HG03066 (cell line): ENCODE measurements around the gene RGSL1.
"Not testable (repeated sequence)": the region's sequence is repeated elsewhere in the genome, so short reads cannot be mapped to it uniquely, and the experiment has no call there.

Source experiments
- ATAC-seq: cut with Tn5 transposase; IDR thresholded peaks from one replicate; pipeline ENCODE4 v1.9.1; 2021; ENCODE audit warnings: low read depth; ENCODE audit not compliant: unreplicated experiment

RGSL1 gene

DNA sequence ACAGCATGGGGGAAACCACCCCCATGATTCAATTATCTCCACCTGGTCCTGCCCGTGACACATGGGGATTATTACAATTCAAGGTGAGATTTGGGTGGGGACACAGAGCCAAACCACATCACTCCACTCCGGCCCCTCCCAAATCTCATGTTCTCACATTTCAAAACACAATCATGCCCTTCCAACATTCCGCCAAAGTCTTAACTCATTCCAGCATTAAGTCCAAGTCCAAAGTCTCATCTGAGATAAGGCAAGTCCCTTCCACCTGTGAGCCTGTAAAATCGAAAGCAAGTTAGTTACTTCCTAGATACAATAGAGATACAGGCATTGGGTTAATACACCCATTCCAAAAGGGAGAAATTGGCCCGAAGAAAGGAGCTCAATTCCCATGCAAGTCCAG, 78.3 kb downstream of the RGSL1 start:
- ATAC-seq = not testable (repeated sequence)

DNA sequence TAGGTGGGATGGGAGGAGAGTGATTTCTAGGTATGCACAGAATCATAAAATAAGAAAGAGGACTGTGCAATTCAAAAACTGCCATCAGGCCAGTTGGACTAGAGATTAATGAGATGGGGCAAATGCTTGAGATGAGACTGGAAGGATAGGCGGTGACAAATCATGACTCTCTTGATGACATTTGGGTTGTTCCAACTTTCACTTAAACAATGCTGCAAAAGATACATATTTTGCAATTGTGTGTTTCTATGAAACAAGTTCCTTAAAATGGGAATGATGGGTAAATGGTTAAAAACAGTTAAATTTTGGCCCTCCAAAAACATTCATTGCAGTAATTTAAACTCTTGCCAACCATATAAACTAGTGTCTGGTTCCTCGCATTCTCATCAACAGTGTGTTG, 84.0 kb downstream of the RGSL1 start:
- no peak for ATAC-seq

- ATAC-seq = no peak
These were observed 99.4 kb downstream of the RGSL1 start for GRCh38 chr1:182549346-182549745.

GRCh38 chr1:182549811-182550210, 99.9 kb downstream of the RGSL1 start:
- no peak for ATAC-seq

DNA sequence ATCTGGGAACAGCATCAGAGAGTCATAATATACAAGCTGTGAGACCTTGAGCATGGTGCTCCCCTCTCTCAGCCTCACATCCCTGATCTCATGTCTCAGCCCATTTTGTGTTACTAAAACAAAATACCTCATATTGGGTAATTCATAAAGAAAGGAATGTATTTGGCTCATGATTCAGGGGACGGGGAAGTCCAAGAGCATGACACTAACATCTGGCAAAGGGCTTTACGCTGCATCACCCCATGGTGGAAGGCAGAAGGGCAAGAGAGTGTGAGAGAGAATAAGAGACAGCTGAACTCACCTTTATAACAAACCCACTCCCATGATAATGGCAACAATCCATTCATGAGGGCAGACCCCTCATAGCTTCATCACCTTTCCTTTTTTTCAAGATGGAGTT, 102.6 kb downstream of the RGSL1 start:
- ATAC-seq = no peak

DNA sequence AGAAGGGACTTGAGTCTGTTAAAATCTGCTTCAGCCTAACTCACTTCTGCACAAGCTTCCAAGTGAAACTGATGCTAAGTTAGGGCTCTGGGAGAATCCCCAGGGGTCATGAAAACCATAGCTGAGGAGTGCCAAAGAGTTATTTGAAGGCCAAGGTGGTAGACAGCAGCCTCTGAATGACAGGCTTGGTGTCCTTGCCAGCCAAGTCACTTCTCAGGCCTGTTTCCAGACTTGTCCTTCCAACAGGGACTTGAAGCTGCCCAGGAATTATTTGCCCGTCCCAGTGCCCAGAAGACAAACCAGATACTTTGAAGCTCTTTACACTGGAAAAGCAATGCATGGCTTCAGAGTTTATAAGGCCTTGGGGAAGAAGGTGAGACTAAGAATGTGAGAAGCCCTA, 105.5 kb downstream of the RGSL1 start:
- ATAC-seq = no peak

GRCh38 chr1:182556279-182556678, 106.3 kb downstream of the RGSL1 start:
- no peak for ATAC-seq

GRCh38 chr1:182560392-182560984, 110.5 kb downstream of the RGSL1 start:
- ATAC-seq = no peak

GRCh38 chr1:182561456-182561855, 111.5 kb downstream of the RGSL1 start:
- ATAC-seq = no peak

- no peak for ATAC-seq
These were observed 113.1 kb downstream of the RGSL1 start for GRCh38 chr1:182563095-182563494.

DNA sequence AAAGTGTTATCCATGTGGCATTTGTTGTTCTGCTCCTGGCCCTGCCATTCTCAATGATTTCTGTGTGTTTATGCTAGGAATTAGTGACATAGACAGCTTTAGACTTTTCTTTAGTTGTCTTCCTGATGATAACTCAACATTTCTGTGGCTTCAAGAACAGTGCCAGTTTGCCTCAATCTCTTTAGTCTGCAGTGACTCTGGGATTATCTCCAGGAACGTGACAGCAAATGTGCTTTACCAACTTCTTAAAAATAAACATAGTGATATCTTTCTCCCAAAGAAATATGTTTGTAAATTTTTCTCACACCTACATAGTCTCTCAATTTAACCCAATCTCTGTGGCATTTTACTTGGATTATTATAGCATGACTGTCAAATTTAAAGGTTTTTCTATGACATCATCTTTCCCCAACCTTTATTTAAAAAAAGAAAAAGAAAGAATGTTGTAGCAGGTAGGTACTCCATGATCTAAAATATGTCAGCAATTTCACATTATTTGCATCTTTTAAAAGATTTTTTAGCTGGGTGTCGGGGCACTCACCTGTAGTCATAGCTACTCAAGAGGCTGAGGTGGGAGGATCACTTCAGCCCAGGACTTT, 114.6 kb downstream of the RGSL1 start:
- no peak for ATAC-seq

GRCh38 chr1:182565537-182565936, 115.6 kb downstream of the RGSL1 start:
- ATAC-seq = no peak

DNA sequence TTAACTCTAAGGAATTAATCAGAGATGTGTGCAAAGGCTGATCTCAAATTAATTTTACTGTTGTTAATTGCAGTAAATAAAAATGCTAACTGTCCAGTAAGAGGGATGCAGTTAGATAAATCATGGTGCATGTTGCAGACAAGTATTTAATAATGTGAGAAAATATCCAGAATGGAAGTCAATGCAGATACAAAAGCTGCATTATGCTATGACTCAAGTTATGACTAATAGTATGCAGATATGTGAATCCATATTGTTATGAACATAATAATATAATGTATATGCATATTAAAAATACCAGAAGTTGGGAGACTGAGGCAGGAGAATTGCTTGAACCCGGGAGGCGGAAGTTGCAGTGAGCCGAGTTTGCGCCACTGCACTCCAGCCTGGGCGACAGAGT, 117.7 kb downstream of the RGSL1 start:
- ATAC-seq = no peak

DNA sequence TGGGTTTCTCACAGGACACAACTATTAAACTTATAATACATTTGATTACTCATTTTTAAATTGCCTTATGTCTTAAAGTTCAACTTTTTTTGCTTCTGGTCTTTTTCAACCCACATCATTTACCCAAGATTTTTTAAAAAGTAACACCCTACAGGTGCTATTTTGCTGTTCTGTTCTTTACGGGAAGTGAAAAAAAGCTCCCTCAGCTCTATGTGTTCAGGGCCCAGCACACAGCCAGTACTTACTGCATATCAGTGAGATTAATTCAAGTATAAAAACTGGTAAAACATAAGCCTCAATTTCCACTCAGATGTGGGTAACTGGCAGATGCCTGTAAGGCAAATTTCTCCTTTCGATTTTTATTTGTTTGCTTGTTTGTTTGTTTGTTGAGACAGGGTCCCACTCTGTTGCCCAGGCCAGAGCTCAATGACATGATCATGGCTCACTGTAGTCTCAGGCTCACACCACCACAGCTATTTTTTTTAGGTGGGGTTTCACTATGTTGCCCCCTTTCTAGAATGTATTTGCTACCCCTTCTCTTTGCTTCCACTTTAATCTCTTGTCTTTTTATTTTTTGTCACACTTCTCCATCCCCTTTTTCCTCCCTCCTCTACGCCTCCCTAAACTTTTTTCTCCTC, 118.8 kb downstream of the RGSL1 start:
- no peak for ATAC-seq

DNA sequence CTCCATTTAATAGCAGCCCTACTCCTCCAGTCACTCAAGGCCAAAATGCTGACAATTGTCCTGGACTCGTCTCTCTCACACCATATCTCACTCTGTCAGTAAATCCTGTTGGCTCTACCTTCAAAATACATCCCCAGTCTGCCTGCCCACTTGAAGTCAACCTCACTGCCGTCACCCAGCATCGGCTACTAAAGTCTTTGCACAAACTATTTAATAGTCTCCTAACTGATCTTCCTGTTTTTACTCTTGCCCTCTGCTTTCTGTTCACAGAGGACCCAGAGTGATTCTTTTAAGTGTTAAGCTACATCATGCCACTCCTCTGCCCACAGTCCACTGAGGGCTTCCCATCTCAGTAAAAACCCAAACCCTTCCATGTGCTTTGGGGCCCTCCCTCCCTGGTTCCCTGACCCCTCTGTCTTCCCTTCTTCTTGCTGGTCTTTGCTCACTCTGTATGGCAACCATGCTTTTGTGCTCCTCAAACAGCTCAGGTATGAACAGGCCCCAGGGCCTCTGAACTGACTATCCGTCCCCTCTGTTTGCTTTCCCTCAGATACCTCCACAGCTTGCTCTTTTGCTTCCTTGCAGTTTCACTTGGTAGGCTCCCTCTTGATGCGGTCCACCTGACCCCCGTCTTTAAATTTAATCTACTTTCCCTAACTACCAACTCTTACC, 120.1 kb downstream of the RGSL1 start:
- no peak for ATAC-seq

DNA sequence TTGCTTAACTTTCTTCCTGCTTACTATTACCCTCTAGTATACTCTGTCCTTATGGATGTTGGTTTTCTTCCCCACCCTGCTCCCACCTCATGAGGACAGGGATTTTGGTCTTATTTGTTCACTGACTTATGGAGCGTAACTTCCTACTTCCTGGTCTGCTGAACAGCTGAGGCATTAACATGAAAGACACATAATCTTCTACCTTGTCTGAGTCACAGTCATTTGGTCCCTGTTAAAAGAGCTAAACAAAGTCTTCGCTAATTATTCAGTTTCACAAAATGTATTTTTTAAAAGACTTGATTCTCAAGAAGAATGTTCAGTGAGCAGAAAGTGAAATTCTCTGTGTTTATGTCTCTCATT, 120.6 kb downstream of the RGSL1 start:
- no peak for ATAC-seq

DNA sequence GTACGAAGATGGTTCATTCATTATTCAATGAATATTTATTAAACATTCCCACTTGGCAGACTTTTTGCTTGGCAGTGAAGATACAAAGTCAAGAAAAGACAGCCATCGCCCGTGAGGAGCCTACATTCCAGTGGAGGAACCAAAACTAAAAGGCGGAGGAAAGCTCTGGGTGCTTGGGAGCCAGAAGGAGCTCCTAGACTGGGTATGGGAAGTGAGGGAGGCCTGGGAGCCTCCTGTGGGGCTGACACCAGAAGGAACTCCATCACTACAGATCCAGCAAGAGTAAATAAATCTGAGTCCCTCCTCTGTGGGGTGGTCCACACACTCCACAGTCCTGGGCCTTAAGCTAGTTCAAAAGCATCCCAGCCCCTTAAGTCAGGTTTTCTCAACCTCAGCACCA, 124.2 kb downstream of the RGSL1 start:
- ATAC-seq = no peak

GRCh38 chr1:182575540-182576149, 125.7 kb downstream of the RGSL1 start:
- no peak for ATAC-seq

- no peak for ATAC-seq
These were observed 130.8 kb downstream of the RGSL1 start for GRCh38 chr1:182580736-182581135.

GRCh38 chr1:182584746-182585145, 134.8 kb downstream of the RGSL1 start:
- no peak for ATAC-seq

- no peak for ATAC-seq
These were observed 136.4 kb downstream of the RGSL1 start for GRCh38 chr1:182586380-182586779.
